ENCODE results near the gene SPRR1A.

GRCh38 chr1:152954436-152954835, 29.4 kb upstream of the SPRR1A start:
- TF ChIP-seq CTCF (IDR thresholded peaks at IDR 0.05; ENCODE audit: insufficient read depth, low read length) (no peak), GABPA (IDR thresholded peaks at IDR 0.05; ENCODE audit: low read depth) (no peak), POLR2AphosphoS5 (IDR thresholded peaks at IDR 0.05; ENCODE audit: low read depth) (no peak)

Measured in HL-60 (cell line).